HG02885 (cell line): ENCODE data around the gene ST3GAL5.

Experiments
- ATAC-seq: cut with Tn5 transposase; IDR thresholded peaks from one replicate; pipeline ENCODE4 v1.9.1; 2021; ENCODE audit warnings: mild to moderate bottlenecking; ENCODE audit not compliant: unreplicated experiment, poor library complexity

Gene ST3GAL5

GRCh38 chr2:85812094-85812735, 76.6 kb downstream of the ST3GAL5 start:
- no peak for ATAC-seq

- no peak for ATAC-seq
These were observed 77.4 kb downstream of the ST3GAL5 start for GRCh38 chr2:85811180-85812093.

- no peak for ATAC-seq
These were observed 78.2 kb downstream of the ST3GAL5 start for GRCh38 chr2:85810371-85811179.

- no peak for ATAC-seq
These were observed 81.0 kb downstream of the ST3GAL5 start for GRCh38 chr2:85807756-85808155.

- ATAC-seq, result no peak
These were observed 82.3 kb downstream of the ST3GAL5 start for GRCh38 chr2:85806358-85807118.

GRCh38 chr2:85804583-85804982, 84.2 kb downstream of the ST3GAL5 start:
- no peak for ATAC-seq

GRCh38 chr2:85803704-85804425, 84.9 kb downstream of the ST3GAL5 start:
- ATAC-seq, result no peak

GRCh38 chr2:85802354-85803103, 86.3 kb downstream of the ST3GAL5 start:
- ATAC-seq, result no peak

- ATAC-seq, result no peak
These were observed 86.9 kb downstream of the ST3GAL5 start for GRCh38 chr2:85801871-85802270.

- no peak for ATAC-seq
These were observed 88.2 kb downstream of the ST3GAL5 start for GRCh38 chr2:85800586-85800985.

- no peak for ATAC-seq
These were observed 89.4 kb downstream of the ST3GAL5 start for GRCh38 chr2:85799215-85799956.

- no peak for ATAC-seq
These were observed 90.9 kb downstream of the ST3GAL5 start for GRCh38 chr2:85797921-85798320.

GRCh38 chr2:85797263-85797660, 91.5 kb downstream of the ST3GAL5 start:
- ATAC-seq, result no peak

- ATAC-seq, result no peak
These were observed 92.2 kb downstream of the ST3GAL5 start for GRCh38 chr2:85796341-85797262.

GRCh38 chr2:85796046-85796340, 92.8 kb downstream of the ST3GAL5 start:
- no peak for ATAC-seq

- ATAC-seq, result no peak
These were observed 93.3 kb downstream of the ST3GAL5 start for GRCh38 chr2:85795331-85796045.
